Adrenal gland (tissue), 5 donors: Measurements from ENCODE around the gene TMEM108.

Experiments used
- CTCF ChIP-seq, 6 experiments: fragments of 450-650 bp in 4 of 6; fragments of 200-600 bp in 2 of 6; sonication (generic) in 1 of 6; IDR thresholded peaks; 1 replicate in 5 of 6; 2 replicates in 1 of 6; pipeline versions ENCODE4 v1.5.1 to v1.8.0; 2016 to 2021; ENCODE audit warnings: antibody characterized with exemption in 6 of 6, mild to moderate bottlenecking in 2 of 6, moderate library complexity in 1 of 6
- POLR2A ChIP-seq, 2 donors: fragments of 450-650 bp; IDR thresholded peaks; one replicate each; pipeline ENCODE4 v1.6.1; 2017; ENCODE audit warnings: antibody characterized with exemption in 2 of 2, mild to moderate bottlenecking in 2 of 2, moderate library complexity in 1 of 2
- donor health status: DM: no; HTN: no; CAD: no.

GRCh38 chr3:133367956-133368355 lies 329.8 kb downstream of the TMEM108 start:
- no peak for TF ChIP-seq CTCF (IDR thresholded peaks at IDR 0.05)
- TF ChIP-seq POLR2A (IDR thresholded peaks at IDR 0.05), result no peak
